HG03469 (cell line): ENCODE results near the gene SLC25A33.
"Not testable (repeated sequence)": the region's sequence is repeated elsewhere in the genome, so short reads cannot be mapped to it uniquely, and the experiment has no call there.

ENCODE experiments used
- ATAC-seq: cut with Tn5 transposase; IDR thresholded peaks from one replicate; pipeline ENCODE4 v1.9.1; 2021; ENCODE audit warnings: mild to moderate bottlenecking, moderate library complexity, moderate number of reproducible peaks; ENCODE audit not compliant: unreplicated experiment

Gene SLC25A33

GRCh38 chr1:9539165-9539828 is at the start of gene SLC25A33:
TSS of gene SLC25A33 (plus strand) at chr1:9539465. CDS start at chr1:9539692, 227 bp downstream.
- peak; percentile 82 for ATAC-seq

- no peak for ATAC-seq
These were observed 48.5 kb upstream of the SLC25A33 start for GRCh38 chr1:9490605-9491339.

GRCh38 chr1:9493326-9493725 is 45.9 kb upstream of the SLC25A33 start:
- no peak for ATAC-seq

DNA sequence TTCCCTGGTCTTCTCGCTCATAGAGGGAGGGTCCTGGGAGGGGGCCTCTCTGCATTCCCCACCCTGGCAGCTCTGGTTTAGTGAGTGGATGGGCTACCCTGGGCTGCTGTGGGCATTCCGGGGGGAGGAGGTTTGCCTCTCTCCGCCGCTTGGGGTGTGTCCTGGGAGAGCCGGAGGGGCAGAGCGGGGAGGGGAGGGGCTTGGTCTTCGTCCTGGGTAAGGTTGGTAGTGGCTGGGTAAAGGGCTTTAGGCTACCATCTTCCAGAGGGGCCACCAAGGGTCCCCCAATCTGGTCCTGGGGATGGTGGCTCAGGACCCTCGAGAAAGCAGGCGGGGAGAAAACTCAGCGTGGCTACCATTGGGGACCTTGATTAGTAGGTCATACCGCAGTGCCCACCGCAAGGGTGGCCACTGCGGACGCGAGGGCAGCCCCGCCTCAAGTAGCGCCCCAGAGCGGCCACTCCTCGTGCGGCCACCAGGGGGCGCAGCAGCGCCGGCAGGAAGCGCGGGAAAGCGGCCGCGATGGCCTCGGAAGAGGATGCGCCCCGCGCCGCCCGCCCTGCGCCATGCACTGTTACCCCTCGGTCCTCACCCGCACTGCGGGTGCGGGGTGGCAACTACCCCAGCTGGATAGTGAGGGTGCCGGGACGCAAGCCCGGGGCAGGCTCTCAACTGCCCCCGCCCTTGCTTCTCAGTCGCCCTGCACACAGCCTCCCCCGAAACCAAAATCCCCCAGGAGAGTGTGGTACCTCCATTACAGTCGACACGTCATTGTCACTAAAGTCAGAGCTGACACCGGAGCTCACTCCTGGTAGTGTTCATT is 44.1 kb upstream of the SLC25A33 start:
- ATAC-seq: no peak

DNA sequence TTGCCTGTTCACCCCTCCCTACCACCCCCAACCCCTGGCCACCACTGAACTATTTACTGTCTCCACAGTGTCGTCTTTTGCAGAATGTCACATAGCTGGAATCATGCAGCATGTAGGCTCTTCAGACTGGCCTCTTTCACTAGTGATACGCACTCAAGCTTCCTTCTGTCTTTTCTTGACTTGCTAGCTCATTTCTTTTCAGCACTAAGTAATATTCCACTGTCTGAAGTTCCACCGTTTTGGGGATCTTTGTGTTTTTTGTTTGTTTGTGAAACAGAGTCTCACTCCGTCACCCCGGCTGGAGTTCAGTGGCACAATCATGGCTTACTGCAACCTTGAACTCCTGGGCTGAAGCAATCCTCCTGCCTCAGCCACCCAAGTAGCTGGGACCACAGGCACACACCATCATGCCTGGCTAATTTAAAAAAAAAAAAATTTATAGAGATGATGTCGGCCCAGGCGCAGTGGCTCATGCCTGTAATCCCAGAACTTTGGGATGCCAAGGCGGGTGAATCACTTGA is 43.4 kb upstream of the SLC25A33 start:
- ATAC-seq: no peak

GRCh38 chr1:9500756-9501754 is 38.2 kb upstream of the SLC25A33 start:
- no peak for ATAC-seq

GRCh38 chr1:9503001-9503675 is 36.1 kb upstream of the SLC25A33 start:
- ATAC-seq: no peak

DNA sequence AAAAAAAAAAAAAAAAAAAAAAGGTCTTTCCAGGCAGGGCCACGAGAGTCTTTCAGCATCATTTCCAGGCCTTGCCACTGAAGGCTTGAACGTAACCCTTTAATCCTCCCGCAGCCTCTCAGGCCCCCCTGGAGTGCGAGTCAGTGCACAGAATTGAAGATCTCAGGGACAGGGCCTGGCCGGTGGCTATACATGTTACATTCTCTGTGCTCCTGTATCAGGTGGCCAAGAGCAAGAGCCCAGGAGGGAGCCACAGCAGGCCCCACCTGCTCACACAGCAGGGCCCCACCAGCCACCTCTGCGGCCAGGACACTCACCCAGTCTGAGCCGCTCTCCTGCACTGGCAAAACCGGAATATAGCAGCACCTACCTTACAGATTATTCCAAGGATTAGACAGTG is 34.1 kb upstream of the SLC25A33 start:
- ATAC-seq: no peak

DNA sequence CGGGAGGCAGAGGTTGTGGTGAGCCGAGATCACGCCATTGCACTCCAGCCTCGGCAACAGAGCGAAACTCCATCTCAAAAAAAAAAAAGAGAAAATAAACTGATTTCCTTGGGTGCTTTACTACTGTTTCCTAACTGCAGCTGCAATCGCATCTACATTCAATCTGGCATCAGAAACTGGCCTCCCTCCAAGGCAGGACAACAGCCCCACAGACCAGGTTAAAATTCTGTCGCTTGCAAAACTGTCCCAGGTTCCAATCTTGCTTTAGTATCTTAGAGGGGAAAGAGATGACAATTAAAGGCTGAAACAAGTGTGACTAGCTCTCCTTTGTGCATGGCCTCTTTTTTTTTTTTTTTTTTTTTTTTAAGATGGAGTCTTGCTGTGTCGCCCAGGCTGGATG is 32.4 kb upstream of the SLC25A33 start:
- ATAC-seq: no peak

- no peak for ATAC-seq
These were observed 29.1 kb upstream of the SLC25A33 start for GRCh38 chr1:9510130-9510529.

DNA sequence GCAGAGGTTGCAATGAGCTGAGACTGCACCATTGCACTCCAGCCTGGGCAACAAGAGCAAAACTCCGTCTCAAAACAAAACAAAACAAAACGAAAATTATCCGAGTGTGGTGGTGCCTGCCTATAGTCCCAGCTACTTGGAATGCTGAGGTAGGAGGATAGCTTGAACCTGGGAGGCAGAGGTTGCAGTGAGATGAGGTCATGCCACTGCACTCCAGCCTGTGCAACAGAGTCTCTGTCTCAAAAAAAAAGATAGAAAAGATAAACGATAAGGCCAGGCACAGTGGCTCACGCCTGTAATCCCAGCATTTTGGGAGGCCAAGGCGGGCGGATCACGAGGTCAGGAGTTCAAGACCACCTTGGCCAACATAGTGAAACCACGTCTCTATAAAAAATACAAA is 23.7 kb upstream of the SLC25A33 start:
- ATAC-seq: not testable (repeated sequence)

- no peak for ATAC-seq
These were observed 20.7 kb upstream of the SLC25A33 start for GRCh38 chr1:9518454-9518998.

- no peak for ATAC-seq
These were observed 18.9 kb upstream of the SLC25A33 start for GRCh38 chr1:9520411-9520810.

DNA sequence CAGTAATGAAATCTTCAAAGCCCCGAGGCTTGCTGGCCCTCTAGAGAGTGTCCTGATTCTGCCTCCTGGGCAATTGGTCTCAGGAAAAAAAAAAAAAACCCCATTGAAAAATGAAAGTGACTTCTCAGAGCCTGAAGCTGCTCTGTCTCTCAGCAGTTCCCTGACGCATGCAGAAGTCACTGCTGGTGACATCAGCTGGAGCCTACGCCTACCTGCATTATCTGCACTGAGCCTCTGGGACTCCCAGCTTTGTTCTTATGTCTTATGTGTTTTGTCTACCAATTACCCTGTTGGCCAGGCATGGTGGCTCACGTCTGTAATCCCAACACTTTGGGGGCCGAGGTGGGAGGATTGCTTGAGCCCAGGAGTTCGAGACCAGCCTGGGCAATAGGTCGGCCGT is 10.1 kb upstream of the SLC25A33 start:
- ATAC-seq: no peak

DNA sequence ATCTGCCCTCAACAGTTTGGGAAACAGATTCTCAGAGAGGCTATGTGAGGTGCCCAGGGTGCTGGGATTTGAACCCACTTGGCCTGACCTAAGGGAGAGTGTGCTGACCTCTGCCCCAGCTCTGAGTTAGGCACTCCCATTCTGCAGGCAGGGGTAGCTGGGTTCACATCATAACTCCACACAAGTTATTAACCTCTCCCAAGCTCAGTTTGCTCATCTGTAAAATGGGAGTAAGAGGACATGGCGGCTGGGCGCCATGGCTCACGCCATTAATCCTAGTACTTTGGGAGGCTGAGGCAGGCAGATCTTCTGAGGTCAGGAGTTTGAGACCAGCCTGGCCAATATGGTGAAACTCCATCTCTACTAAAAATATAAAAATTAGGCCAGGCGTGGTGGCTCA is 8.9 kb upstream of the SLC25A33 start:
- ATAC-seq: no peak

DNA sequence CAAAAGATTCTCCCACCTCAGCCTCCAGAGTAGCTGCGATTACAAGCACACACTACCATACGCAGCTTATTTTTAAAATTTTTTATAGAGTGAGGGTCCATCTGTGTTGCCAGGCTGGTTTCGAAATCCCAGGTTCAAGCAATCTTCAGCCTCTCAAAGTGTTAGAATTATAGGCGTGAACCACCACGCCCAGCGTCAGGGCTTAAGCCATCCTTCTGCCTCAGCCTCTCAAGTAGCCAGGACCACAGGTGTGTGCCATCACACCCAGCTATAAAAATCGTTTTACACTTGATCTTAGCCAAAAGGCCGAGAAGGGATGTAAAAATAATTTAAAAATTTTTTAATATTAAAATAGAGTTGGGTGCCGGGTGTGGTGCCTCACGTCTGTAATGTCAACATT is 4.3 kb upstream of the SLC25A33 start:
- ATAC-seq: no peak

DNA sequence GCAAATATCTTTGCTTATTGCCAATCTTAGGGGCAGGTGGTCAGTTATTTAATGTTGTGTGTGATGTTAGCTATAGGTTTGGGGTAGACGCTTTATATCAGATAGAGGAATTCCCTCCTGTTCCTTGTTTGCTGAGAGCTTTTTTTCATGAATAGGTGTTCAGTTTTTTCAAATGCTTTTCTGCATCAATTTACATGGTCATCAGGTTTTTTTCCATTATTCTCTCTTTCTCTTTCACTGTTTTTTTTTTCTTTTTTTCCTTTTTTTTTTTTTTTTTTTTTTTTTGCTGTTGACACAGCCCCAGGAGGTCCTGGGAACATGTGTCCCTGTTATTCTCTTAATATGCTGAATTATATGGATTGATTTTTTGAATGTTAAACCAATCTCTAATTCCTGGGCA is 3.0 kb upstream of the SLC25A33 start:
- no peak for ATAC-seq

DNA sequence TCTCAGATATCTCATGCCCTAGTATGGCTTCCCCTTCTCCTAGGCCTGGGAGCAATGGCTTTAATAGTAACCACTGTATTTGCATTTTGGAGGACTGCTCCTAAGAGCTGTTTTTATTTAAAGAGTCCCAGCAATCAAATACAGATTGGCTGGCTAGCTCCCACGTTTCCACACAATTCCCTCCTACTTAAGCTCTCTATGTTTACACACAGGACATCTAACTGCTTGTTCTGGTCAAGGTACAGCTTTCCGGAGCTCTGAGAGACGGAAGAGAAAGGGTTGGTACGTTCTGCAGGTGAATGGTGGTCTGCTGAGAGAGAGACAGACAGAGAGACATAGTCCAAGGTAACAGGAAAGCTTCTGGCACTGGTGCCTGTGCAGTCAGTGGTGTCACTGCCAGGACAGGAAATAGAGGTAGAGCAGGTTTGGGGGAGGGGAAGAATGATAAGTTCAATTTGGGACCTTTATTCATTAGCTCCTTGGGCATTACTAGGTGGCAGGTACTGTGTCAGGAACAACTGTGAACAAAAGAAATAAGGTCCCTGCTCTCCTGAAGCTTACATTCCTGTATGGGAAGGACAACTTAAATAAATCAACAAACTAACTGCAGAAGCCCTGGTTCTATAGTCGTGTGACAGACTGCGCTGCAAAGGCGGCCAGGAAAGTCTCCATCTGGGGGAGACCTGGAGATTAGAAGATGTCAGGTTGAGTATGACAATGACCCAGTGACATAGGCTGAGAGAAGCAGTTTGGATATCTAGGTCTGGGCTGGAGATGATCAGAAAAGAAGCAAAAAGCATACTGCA is 1.2 kb upstream of the SLC25A33 start:
- ATAC-seq: no peak
